ENCODE results near the gene ACBD5. TPM values are rescaled to one million over a fixed set of nuclear protein-coding genes. Genes with fewer than 3 reads are reported as not detected.

ACBD5 gene
- total RNA-seq, 1 experiment from 2014 or later = 20.4 TPM

GRCh38 chr10:27153845-27154193 lies 86.8 kb downstream of the ACBD5 start:
- Histone ChIP-seq H3K27ac (peak overlapping the region; percentile 98), H3K9me3 (replicated peaks) (no peaks in the 10 kb centered on the region)
- DNase-seq (ENCODE audit: low read depth in 1 of 2, low spot score in 2 of 2) = no peak

GRCh38 chr10:27153329-27153728 lies 87.3 kb downstream of the ACBD5 start:
- Histone ChIP-seq H3K9me3 (replicated peaks) (no peaks in the 10 kb centered on the region), H3K27me3 (replicated peaks) (no peaks in the 10 kb centered on the region), H3K27ac (peak overlapping the region; percentile 98; the same call in 1 of the 2 replicates), H3K4me3 (peak overlapping the region; percentile 73), H3K36me3 (peaks cover 48% of the 10 kb centered on the region), H3K4me1 (replicated peaks) (peaks cover 27% of the 10 kb centered on the region)
- DNase-seq (ENCODE audit: low read depth in 1 of 2, low spot score in 2 of 2) = no peak

More at GRCh38 chr10:27153845-27154193, 86.8 kb downstream of the ACBD5 start:
- H3K36me3 ChIP-seq = peaks cover 48% of the 10 kb centered on the region
- H3K4me3 ChIP-seq = peak overlapping the region; percentile 73
- no peaks in the 10 kb centered on the region for H3K27me3 ChIP-seq (replicated peaks)
- H3K4me1 ChIP-seq (replicated peaks) = peaks cover 31% of the 10 kb centered on the region

GRCh38 chr10:27152687-27153086 lies 87.9 kb downstream of the ACBD5 start:
- Histone ChIP-seq H3K4me3 (peak overlapping the region; percentile 73), H3K27ac (no peak overlapping the region), H3K4me1 (replicated peaks) (peaks cover 24% of the 10 kb centered on the region), H3K9me3 (replicated peaks) (no peaks in the 10 kb centered on the region), H3K36me3 (peaks cover 47% of the 10 kb centered on the region), H3K27me3 (replicated peaks) (no peaks in the 10 kb centered on the region)
- no peak for DNase-seq (ENCODE audit: low read depth in 1 of 2, low spot score in 2 of 2)

- no peak for DNase-seq (ENCODE audit: low read depth in 1 of 2, low spot score in 2 of 2)
- peaks cover 62% of the 10 kb centered on the region for H3K36me3 ChIP-seq
- H3K27me3 ChIP-seq (replicated peaks) = no peaks in the 10 kb centered on the region
- no peaks in the 10 kb centered on the region for H3K9me3 ChIP-seq (replicated peaks)
- no peak overlapping the region for H3K4me3 ChIP-seq
- H3K4me1 ChIP-seq (replicated peaks) = peaks cover 18% of the 10 kb centered on the region
- H3K27ac ChIP-seq = no peak overlapping the region
Measured at GRCh38 chr10:27150261-27150660, 90.3 kb downstream of the ACBD5 start.

- H3K4me3 ChIP-seq = no peak overlapping the region
- no peak overlapping the region for H3K27ac ChIP-seq
- H3K36me3 ChIP-seq = peaks cover 77% of the 10 kb centered on the region
- no peak for DNase-seq (ENCODE audit: low read depth in 1 of 2, low spot score in 2 of 2)
- H3K27me3 ChIP-seq (replicated peaks) = no peaks in the 10 kb centered on the region
- no peaks in the 10 kb centered on the region for H3K9me3 ChIP-seq (replicated peaks)
- H3K4me1 ChIP-seq (replicated peaks) = peaks cover 10% of the 10 kb centered on the region
Measured at GRCh38 chr10:27147701-27148100, 92.9 kb downstream of the ACBD5 start.

- Histone ChIP-seq H3K27ac (no peak overlapping the region), H3K4me1 (replicated peaks) (peaks cover 4% of the 10 kb centered on the region; the same call in 1 of the 2 replicates), H3K36me3 (peaks cover 83% of the 10 kb centered on the region), H3K9me3 (replicated peaks) (no peaks in the 10 kb centered on the region), H3K27me3 (replicated peaks) (no peaks in the 10 kb centered on the region), H3K4me3 (no peak overlapping the region)
- DNase-seq (ENCODE audit: low read depth in 1 of 2, low spot score in 2 of 2) = no peak
Measured at GRCh38 chr10:27145937-27146336, 94.7 kb downstream of the ACBD5 start.

Other genes starting within 250 kb of the ACBD5 start
- gene ANKRD26, start 140.3 kb downstream of the ACBD5 start, total RNA-seq (2014; rRNA removed; shearing (Covaris generic)) = 7.4 and 14.3 TPM in 2 replicates
- 120 and 156 TPM in 2 replicates for gene YME1L1, start 86.4 kb downstream of the ACBD5 start, total RNA-seq (2014; rRNA removed; shearing (Covaris generic))
- gene MASTL, start 85.4 kb downstream of the ACBD5 start, total RNA-seq (2014; rRNA removed; shearing (Covaris generic)) = 23.2 and 43.5 TPM in 2 replicates